RWPE2 (cell line): ENCODE measurements around the gene IFITM10.

Source experiments
- ATAC-seq: fragments of 200-7000 bp; cut with Tn5 transposase; 3 replicates; pipeline ENCODE4 v1.9.1; 2021; ENCODE audit warnings: low read depth
- DNase-seq: peaks from one replicate; pipeline ENCODE4 v3.0.0-alpha.2; 2020; ENCODE audit warnings: low spot score
- H3K27ac ChIP-seq: fragments of 450-650 bp; 2 replicates; pipeline ENCODE4 v1.5.1; 2017; ENCODE audit warnings: mild to moderate bottlenecking; ENCODE audit not compliant: poor library complexity, severe bottlenecking
- H3K27me3 ChIP-seq: fragments of 250-450 bp; sonication (Bioruptor Pico); 2 replicates; pipeline ENCODE4 v1.5.1; 2021; ENCODE audit warnings: mild to moderate bottlenecking, moderate library complexity; ENCODE audit not compliant: insufficient read depth, poor library complexity, severe bottlenecking
- H3K36me3 ChIP-seq: fragments of 250-450 bp; sonication (Bioruptor Pico); 2 replicates; pipeline ENCODE4 v1.5.1; 2020; ENCODE audit warnings: low read depth, mild to moderate bottlenecking, moderate library complexity
- H3K4me1 ChIP-seq: fragments of 250-450 bp; sonication (Bioruptor Pico); 2 replicates; pipeline ENCODE4 v1.5.1; 2021; ENCODE audit warnings: mild to moderate bottlenecking, moderate library complexity; ENCODE audit not compliant: insufficient read depth, poor library complexity, severe bottlenecking
- H3K4me3 ChIP-seq: fragments of 250-450 bp; sonication (Bioruptor Pico); 2 replicates; pipeline ENCODE4 v1.5.1; 2021; ENCODE audit warnings: mild to moderate bottlenecking, moderate library complexity; ENCODE audit not compliant: severe bottlenecking
- H3K9me3 ChIP-seq: fragments of 250-450 bp; sonication (Bioruptor Pico); 2 replicates; pipeline ENCODE4 v1.5.1; 2021; ENCODE audit warnings: mild to moderate bottlenecking, moderate library complexity; ENCODE audit not compliant: severe bottlenecking
- TF ChIP-seq, protein P1 (sequence below): fragments of 450-650 bp; IDR thresholded peaks from one replicate; pipeline ENCODE4 v1.5.1; 2017; ENCODE audit warnings: mild to moderate bottlenecking, moderate library complexity; ENCODE audit not compliant: poor library complexity, severe bottlenecking

Gene IFITM10

DNA sequence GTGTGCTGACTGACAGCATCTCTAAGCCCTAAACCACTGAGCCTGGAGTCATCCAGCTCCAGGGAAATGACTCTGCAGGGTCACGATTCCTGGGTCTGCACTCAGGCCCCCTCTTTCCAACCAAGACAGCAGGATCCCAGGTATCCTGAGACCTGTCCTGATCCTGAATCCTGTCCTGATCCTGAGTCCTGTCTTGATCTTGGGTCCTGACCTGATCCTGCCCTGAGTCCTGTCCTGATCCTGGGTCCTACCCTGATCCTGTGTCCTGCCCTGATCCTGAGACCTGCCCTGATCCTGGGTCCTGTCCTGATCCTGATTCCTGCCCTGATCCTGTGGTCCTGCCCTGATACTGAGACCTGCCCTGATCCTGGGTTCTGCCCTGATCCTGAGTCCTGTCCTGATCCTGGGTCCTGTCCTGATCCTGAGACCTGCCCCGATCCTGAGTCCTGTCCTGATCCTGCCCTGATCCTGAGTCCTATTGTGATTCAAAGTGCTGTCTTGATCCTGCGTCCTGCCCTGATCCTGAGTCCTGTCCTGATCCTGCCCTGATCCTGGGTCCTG lies 54.8 kb downstream of the IFITM10 start:
- H3K4me1 ChIP-seq, result peaks cover 6% of the 10 kb centered on the region
- TF ChIP-seq, protein P1, sequence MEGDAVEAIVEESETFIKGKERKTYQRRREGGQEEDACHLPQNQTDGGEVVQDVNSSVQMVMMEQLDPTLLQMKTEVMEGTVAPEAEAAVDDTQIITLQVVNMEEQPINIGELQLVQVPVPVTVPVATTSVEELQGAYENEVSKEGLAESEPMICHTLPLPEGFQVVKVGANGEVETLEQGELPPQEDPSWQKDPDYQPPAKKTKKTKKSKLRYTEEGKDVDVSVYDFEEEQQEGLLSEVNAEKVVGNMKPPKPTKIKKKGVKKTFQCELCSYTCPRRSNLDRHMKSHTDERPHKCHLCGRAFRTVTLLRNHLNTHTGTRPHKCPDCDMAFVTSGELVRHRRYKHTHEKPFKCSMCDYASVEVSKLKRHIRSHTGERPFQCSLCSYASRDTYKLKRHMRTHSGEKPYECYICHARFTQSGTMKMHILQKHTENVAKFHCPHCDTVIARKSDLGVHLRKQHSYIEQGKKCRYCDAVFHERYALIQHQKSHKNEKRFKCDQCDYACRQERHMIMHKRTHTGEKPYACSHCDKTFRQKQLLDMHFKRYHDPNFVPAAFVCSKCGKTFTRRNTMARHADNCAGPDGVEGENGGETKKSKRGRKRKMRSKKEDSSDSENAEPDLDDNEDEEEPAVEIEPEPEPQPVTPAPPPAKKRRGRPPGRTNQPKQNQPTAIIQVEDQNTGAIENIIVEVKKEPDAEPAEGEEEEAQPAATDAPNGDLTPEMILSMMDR, result no peak
- no peak overlapping the region for H3K4me3 ChIP-seq
- no peak overlapping the region for H3K27ac ChIP-seq
- H3K36me3 ChIP-seq, result no peaks in the 10 kb centered on the region
- no peaks in the 10 kb centered on the region for H3K27me3 ChIP-seq
- H3K9me3 ChIP-seq, result no peaks in the 10 kb centered on the region
- no peak for DNase-seq
- no peak for ATAC-seq

- H3K27me3 ChIP-seq, result no peaks in the 10 kb centered on the region
- no peaks in the 10 kb centered on the region for H3K9me3 ChIP-seq
- no peaks in the 10 kb centered on the region for H3K36me3 ChIP-seq
- peaks cover 6% of the 10 kb centered on the region for H3K4me1 ChIP-seq
- no peak for ATAC-seq
- TF ChIP-seq, protein P1, result no peak
- no peak for DNase-seq
- no peak overlapping the region for H3K27ac ChIP-seq
- no peak overlapping the region for H3K4me3 ChIP-seq
These were observed 55.4 kb downstream of the IFITM10 start for GRCh38 chr11:1694846-1695547.

DNA sequence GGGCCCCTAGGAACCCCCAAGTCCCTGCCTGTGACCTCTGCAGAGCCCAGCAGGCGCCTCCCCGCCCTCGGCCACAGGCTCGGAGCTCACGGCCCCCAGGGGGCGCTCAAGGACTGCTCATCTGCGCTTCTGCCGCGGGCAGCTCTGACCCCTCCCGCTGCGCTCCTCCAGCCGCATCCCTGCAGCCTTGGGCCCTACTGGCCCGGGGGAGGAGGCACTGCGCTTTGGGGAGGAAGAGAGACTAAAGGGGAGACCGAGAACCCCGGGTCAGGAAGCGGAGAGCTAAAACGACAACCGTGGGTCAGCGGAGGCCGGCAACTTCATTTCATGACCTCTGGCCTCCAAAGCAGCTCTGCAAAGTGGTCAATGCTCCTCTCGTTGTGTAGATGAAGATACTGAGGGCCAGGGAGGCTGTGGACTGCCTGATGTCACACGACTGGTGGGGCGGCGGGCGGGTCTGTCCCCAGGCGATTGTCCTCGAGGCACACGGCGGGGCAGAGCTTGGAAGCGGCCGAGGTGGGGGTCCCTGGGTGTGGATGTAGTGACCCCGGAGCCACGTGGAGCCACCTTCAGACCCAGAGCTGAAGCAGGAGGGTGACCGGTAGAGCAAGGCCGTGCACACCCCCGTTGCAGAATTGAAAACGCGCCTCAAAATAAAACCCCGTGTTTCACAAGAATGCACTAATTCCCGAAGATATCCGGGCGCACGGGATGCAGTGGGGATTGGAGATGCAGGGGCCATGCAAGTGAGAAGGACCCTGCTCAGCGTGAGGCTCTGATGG lies 56.1 kb downstream of the IFITM10 start:
- Histone ChIP-seq H3K36me3 (no peaks in the 10 kb centered on the region), H3K27ac (peak overlapping the region; percentile 35), H3K4me3 (no peak overlapping the region), H3K9me3 (no peaks in the 10 kb centered on the region), H3K27me3 (no peaks in the 10 kb centered on the region), H3K4me1 (peaks cover 6% of the 10 kb centered on the region)
- TF ChIP-seq, protein P1, result peak; percentile 70
- ATAC-seq (peak; percentile 84), DNase-seq (no peak)

GRCh38 chr11:1693327-1694063 lies 56.9 kb downstream of the IFITM10 start:
- Histone ChIP-seq H3K27ac (peak overlapping the region; percentile 35), H3K4me1 (peaks cover 6% of the 10 kb centered on the region), H3K4me3 (peak overlapping the region; percentile 15), H3K27me3 (no peaks in the 10 kb centered on the region), H3K9me3 (no peaks in the 10 kb centered on the region), H3K36me3 (no peaks in the 10 kb centered on the region)
- peak; percentile 70 for ATAC-seq
- TF ChIP-seq, protein P1, result peak; percentile 90
- DNase-seq, result no peak
